ENCODE data around the gene DNAH8. TPM values are rescaled to one million over a fixed set of nuclear protein-coding genes. Genes with fewer than 3 reads are reported as not detected.

The DNAH8 gene
- total RNA-seq, 1 experiment from 2014 or later: not detected

DNA sequence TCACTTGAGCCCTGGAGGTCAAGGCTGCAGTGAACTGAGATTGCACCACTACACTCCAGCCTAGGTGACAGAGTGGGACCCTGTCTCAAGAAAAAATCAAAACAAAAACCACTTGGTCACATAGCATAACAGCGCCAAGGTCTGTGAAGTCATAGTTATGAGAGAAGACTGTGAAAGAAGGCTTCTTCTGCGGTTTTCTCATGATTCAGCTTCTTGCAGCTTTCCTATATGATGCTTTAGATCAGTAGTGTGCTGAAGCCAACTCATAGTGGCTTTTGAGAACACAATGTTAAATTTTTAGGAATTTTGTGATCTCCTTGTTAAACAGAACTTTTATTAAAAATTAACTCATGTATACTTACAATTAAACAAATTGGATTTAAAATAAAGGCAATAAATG lies 197.3 kb downstream of the DNAH8 start:
- Histone ChIP-seq H3K9ac (ENCODE audit: low read length) (no peak overlapping the region), H3K27ac (ENCODE audit: low read depth, low read length) (no peak overlapping the region), H3K9me2 (ENCODE audit: insufficient read depth) (no peaks in the 10 kb centered on the region), H2AFZ (ENCODE audit: low read depth, low read length, poor library complexity, severe bottlenecking) (no peak overlapping the region), H4K20me1 (ENCODE audit: insufficient read depth) (no peaks in the 10 kb centered on the region), H3K79me2 (ENCODE audit: insufficient read depth, low read length) (no peaks in the 10 kb centered on the region), H3K4me1 (ENCODE audit: control insufficient read depth in 1 of 2, insufficient read depth in 2 of 2, low read length in 2 of 2) (no peaks in the 10 kb centered on the region), H3K4me2 (ENCODE audit: low read length) (no peak overlapping the region), H3K27me3 (ENCODE audit: insufficient read depth, low read length) (peaks cover 21% of the 10 kb centered on the region), H3K9me3 (ENCODE audit: control insufficient read depth in 1 of 2, insufficient read depth in 1 of 2, low read depth in 1 of 2, low read length in 2 of 2) (no peaks in the 10 kb centered on the region), H3K4me3 (replicated peaks in 1 of 2; ENCODE audit: low read depth in 1 of 2, low read length in 2 of 2) (no peak overlapping the region), H3K36me3 (ENCODE audit: control insufficient read depth in 1 of 2, insufficient read depth in 2 of 2, low read length in 2 of 2) (no peaks in the 10 kb centered on the region)
- POLR2A ChIA-PET: no interaction called here
- ATAC-seq (no peak), DNase-seq (ENCODE audit: low read depth, low spot score) (no peak)
- TF ChIP-seq FOSL1 (IDR thresholded peaks at IDR 0.05; ENCODE audit: low read depth) (no peak), POLR2AphosphoS5 (IDR thresholded peaks at IDR 0.05; ENCODE audit: low read depth, low read length) (no peak), JUND (IDR thresholded peaks at IDR 0.05) (no peak), EZH2 (IDR thresholded peaks at IDR 0.05) (no peak)
- TF ChIP-seq, protein P1, sequence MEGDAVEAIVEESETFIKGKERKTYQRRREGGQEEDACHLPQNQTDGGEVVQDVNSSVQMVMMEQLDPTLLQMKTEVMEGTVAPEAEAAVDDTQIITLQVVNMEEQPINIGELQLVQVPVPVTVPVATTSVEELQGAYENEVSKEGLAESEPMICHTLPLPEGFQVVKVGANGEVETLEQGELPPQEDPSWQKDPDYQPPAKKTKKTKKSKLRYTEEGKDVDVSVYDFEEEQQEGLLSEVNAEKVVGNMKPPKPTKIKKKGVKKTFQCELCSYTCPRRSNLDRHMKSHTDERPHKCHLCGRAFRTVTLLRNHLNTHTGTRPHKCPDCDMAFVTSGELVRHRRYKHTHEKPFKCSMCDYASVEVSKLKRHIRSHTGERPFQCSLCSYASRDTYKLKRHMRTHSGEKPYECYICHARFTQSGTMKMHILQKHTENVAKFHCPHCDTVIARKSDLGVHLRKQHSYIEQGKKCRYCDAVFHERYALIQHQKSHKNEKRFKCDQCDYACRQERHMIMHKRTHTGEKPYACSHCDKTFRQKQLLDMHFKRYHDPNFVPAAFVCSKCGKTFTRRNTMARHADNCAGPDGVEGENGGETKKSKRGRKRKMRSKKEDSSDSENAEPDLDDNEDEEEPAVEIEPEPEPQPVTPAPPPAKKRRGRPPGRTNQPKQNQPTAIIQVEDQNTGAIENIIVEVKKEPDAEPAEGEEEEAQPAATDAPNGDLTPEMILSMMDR (IDR thresholded peaks at IDR 0.05 in 2 of 3, conservative IDR thresholded peaks at IDR 0.05 in 1 of 3; ENCODE audit: borderline replicate concordance in 1 of 3, insufficient read depth in 1 of 3, low read depth in 2 of 3, low read length in 2 of 3): no peak
- TF ChIP-seq, protein P2, sequence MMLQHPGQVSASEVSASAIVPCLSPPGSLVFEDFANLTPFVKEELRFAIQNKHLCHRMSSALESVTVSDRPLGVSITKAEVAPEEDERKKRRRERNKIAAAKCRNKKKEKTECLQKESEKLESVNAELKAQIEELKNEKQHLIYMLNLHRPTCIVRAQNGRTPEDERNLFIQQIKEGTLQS (IDR thresholded peaks at IDR 0.05): no peak
- TF ChIP-seq, protein P3, sequence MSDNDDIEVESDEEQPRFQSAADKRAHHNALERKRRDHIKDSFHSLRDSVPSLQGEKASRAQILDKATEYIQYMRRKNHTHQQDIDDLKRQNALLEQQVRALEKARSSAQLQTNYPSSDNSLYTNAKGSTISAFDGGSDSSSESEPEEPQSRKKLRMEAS (IDR thresholded peaks at IDR 0.05): no peak
- CTCF ChIA-PET: no interaction called here
- intact Hi-C loops (cut with micrococcal nuclease): no loop called here
- BruUV-seq (replicated peaks): no TSS peak
- RAD21 ChIA-PET (ENCODE audit: low non-redundant PET in 1 of 2, low total read pairs in 2 of 2, uncharacterized antibody in 2 of 2, unreplicated experiment in 2 of 2): no interaction called here
